GM18868 (cell line): ENCODE measurements around the gene ZNF136.

Source experiments
- ATAC-seq: cut with Tn5 transposase; IDR thresholded peaks from one replicate; pipeline ENCODE4 v1.9.1; 2021; ENCODE audit warnings: mild to moderate bottlenecking, moderate library complexity; ENCODE audit not compliant: unreplicated experiment

The ZNF136 gene

GRCh38 chr19:12162882-12163806, at the start of gene ZNF136:
ZNF136 (plus strand) TSS chr19:12163096; CDS start chr19:12163204, 108 bp downstream.
- peak; percentile 97 for ATAC-seq

GRCh38 chr19:12113121-12113520, 49.8 kb upstream of the ZNF136 start:
- no peak for ATAC-seq

- ATAC-seq, result no peak
These were observed 45.5 kb upstream of the ZNF136 start for GRCh38 chr19:12117201-12117970.

GRCh38 chr19:12126707-12127106, 36.2 kb upstream of the ZNF136 start:
- no peak for ATAC-seq

GRCh38 chr19:12133069-12133468, 29.8 kb upstream of the ZNF136 start:
- ATAC-seq, result no peak

GRCh38 chr19:12137221-12137940, 25.5 kb upstream of the ZNF136 start:
- ATAC-seq, result no peak

GRCh38 chr19:12139269-12139668, 23.6 kb upstream of the ZNF136 start:
- no peak for ATAC-seq

- ATAC-seq, result peak; percentile 87
These were observed 22.9 kb upstream of the ZNF136 start, which contains the start of gene ZNF20 for GRCh38 chr19:12139885-12140544. ZNF20 (minus strand) TSS chr19:12140350; CDS start chr19:12140182, 168 bp downstream.

GRCh38 chr19:12140545-12141404, 22.1 kb upstream of the ZNF136 start:
- peak; percentile 53 for ATAC-seq

- no peak for ATAC-seq
These were observed 21.5 kb upstream of the ZNF136 start for GRCh38 chr19:12141405-12141736.

- no peak for ATAC-seq
These were observed 17.5 kb upstream of the ZNF136 start for GRCh38 chr19:12145348-12145747.

GRCh38 chr19:12155324-12155860, 7.5 kb upstream of the ZNF136 start:
- ATAC-seq, result no peak

GRCh38 chr19:12156223-12157058, 6.5 kb upstream of the ZNF136 start, which contains the start of gene ZNF625:
ZNF625 (minus strand) TSS chr19:12156734; CDS start chr19:12156558, 176 bp downstream.
- ATAC-seq, result peak; percentile 46

- no peak for ATAC-seq
These were observed 3.0 kb upstream of the ZNF136 start for GRCh38 chr19:12159773-12160414.

- no peak for ATAC-seq
These were observed 399 bp upstream of the ZNF136 start for GRCh38 chr19:12162513-12162881.

- ATAC-seq, result no peak
These were observed 930 bp downstream of the ZNF136 start for GRCh38 chr19:12163826-12164225.

- ATAC-seq, result no peak
These were observed 3.7 kb downstream of the ZNF136 start for GRCh38 chr19:12166626-12167025.

- no peak for ATAC-seq
These were observed 17.5 kb downstream of the ZNF136 start for GRCh38 chr19:12180377-12180776.
